ENCODE measurements around the gene NPPB.

Gene NPPB

DNA sequence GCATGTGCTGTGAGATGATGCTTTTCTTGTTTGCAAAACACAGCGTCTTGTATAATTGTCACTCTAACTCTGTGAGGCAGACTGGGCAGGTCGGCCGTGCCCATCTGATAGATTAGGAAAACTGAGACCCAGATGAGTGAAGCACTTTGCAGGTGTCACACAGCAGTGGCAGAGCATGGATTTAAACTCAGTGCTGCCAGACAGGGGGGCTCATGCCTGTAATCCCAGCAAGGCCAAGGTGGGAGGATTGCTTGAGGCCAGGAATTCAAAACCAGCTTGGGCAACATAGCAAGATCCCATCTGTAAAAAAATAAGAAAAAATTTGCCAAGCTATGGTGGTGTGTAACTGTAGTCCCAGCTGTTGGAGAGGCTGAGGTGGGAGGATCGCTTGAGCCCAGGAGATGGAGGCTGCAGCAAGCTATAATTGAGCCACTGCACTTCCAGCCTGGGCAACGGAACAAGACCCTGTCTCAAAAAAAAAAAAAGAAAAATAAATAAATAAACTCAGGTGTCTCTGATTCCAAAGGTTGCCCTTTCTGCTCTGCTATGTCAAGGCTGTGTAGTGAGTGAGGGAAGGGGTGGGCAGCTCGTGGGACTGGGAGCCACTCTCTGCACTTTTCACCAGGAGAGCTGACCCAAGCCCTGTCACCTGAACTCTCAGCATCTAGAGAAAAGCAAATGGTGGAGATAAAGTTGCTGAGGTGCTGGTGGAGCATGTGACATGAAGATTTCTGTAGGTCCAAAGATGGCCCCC, 32.9 kb upstream of the NPPB start:
- TF ChIP-seq, protein P1, sequence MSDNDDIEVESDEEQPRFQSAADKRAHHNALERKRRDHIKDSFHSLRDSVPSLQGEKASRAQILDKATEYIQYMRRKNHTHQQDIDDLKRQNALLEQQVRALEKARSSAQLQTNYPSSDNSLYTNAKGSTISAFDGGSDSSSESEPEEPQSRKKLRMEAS (IDR thresholded peaks at IDR 0.05; ENCODE audit: low read depth, low read length), result no peak
- TF ChIP-seq CTCF (IDR thresholded peaks at IDR 0.05; ENCODE audit: low read depth, low read length) (no peak), POLR2A (IDR thresholded peaks at IDR 0.05; ENCODE audit: extremely low read depth, insufficient read length) (no peak), MYC (IDR thresholded peaks at IDR 0.05; ENCODE audit: low read depth, low read length) (no peak)
- no peak overlapping the region for H3K4me3 ChIP-seq (ENCODE audit: low read depth, low read length)
- DNase-seq (ENCODE audit: low read depth), result no peak

DNA sequence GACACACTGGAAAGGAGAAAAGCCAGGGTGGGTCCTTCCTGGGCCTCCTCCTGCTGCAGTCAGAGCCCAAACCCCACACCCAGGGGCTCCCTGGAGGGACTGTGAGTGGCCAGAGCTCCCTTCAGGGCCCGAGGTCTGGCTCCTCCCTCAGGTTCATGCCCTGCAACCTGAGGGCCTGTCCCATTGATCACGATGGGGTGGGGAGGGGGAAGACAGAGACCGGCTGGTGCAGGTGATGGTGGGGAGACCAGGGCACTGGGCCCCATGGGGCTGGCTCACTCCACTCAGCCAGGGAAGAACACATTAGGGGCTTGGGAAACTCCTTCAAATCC, 30.1 kb upstream of the NPPB start:
- H3K4me3 ChIP-seq (ENCODE audit: low read depth, low read length), result no peak overlapping the region
- DNase-seq (ENCODE audit: low read depth), result no peak
- no peak for TF ChIP-seq POLR2A (IDR thresholded peaks at IDR 0.05; ENCODE audit: extremely low read depth, insufficient read length)
- no peak for TF ChIP-seq MYC (IDR thresholded peaks at IDR 0.05; ENCODE audit: low read depth, low read length)
- no peak for TF ChIP-seq CTCF (IDR thresholded peaks at IDR 0.05; ENCODE audit: low read depth, low read length)
- TF ChIP-seq, protein P1 (IDR thresholded peaks at IDR 0.05; ENCODE audit: low read depth, low read length), result no peak

GRCh38 chr1:11888206-11888876, 29.6 kb upstream of the NPPB start:
- H3K4me3 ChIP-seq (ENCODE audit: low read depth, low read length), result no peak overlapping the region
- no peak for TF ChIP-seq MYC (IDR thresholded peaks at IDR 0.05; ENCODE audit: low read depth, low read length)
- no peak for TF ChIP-seq POLR2A (IDR thresholded peaks at IDR 0.05; ENCODE audit: extremely low read depth, insufficient read length)
- TF ChIP-seq, protein P1 (IDR thresholded peaks at IDR 0.05; ENCODE audit: low read depth, low read length), result no peak
- no peak for TF ChIP-seq CTCF (IDR thresholded peaks at IDR 0.05; ENCODE audit: low read depth, low read length)
- DNase-seq (ENCODE audit: low read depth), result no peak

DNA sequence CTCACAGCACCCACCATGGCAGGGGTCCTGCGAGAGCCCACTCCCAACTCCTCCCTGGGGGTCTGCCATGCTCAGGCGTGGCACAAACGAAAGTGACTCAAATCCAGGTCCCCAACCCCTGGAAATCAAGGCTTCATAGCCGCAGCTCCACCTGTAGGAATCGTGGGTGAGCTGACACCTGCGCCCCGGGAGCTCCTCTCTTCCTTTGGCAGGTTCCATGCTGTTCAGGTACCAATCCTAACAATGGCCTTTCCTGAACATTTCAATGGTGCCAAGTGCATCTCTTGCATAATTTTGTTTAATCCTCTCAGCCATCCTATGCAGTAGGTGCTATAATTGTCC, 28.9 kb upstream of the NPPB start:
- H3K4me3 ChIP-seq (ENCODE audit: low read depth, low read length), result no peak overlapping the region
- TF ChIP-seq POLR2A (IDR thresholded peaks at IDR 0.05; ENCODE audit: extremely low read depth, insufficient read length) (no peak), MYC (IDR thresholded peaks at IDR 0.05; ENCODE audit: low read depth, low read length) (no peak), CTCF (IDR thresholded peaks at IDR 0.05; ENCODE audit: low read depth, low read length) (no peak)
- TF ChIP-seq, protein P1 (IDR thresholded peaks at IDR 0.05; ENCODE audit: low read depth, low read length), result no peak
- DNase-seq (ENCODE audit: low read depth), result no peak

DNA sequence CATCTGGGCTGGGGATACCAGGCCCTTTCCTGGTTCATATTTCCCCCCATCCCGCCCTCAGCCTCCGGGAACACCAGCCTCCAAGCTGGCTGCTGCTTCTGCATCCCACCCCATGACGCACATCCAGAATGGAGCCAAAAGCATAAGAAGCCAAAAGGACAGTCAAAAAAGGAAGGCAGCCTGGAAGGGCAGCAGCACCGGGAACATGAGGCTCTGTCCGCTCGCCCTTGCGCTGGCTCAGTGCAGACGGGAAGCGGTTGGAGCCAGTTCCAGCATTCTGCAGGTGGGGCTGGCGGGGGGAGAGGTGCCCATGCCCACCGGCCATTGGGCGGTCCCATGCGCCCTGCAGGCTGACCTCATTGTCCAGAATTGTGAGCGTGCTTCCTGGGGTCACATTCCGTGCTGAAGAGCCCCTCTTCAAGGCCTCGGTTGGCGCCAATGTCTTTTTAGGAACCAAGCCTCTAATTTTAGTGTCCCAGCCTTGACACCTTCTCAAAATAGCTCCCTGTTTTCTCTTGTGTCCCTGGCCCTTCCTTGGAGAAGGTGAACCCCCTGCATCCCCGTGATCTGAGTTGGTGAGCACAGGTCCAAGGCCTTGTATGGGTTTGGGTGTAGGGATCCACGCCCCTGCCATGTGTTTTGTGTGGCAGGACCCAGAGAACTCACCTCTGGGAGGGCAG, 28.4 kb upstream of the NPPB start:
- no peak for DNase-seq (ENCODE audit: low read depth)
- no peak overlapping the region for H3K4me3 ChIP-seq (ENCODE audit: low read depth, low read length)
- TF ChIP-seq, protein P1 (IDR thresholded peaks at IDR 0.05; ENCODE audit: low read depth, low read length), result no peak
- TF ChIP-seq POLR2A (IDR thresholded peaks at IDR 0.05; ENCODE audit: extremely low read depth, insufficient read length) (no peak), MYC (IDR thresholded peaks at IDR 0.05; ENCODE audit: low read depth, low read length) (no peak)

DNA sequence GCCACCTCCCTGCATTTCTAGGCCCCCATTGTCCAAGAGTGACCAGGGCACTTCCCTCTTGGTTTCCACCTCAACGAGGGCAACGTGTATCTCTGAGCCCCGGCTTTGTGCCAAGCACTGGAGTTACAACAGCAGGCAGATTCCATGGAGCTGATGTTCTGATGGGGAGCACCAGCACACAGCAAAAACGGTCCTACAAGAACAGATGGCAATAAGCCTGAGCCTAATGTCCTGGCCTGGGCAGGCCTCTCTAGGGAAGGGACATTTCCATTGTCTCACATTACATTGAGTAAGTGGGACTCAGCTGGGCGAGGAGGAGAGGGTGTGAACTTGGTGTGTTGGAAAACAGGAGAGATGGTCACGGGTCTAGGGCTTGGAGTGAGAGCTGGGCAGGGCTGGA, 27.2 kb upstream of the NPPB start:
- H3K4me3 ChIP-seq (ENCODE audit: low read depth, low read length), result no peak overlapping the region
- DNase-seq (ENCODE audit: low read depth), result no peak
- TF ChIP-seq CTCF (IDR thresholded peaks at IDR 0.05; ENCODE audit: low read depth, low read length), result no peak
- TF ChIP-seq MYC (IDR thresholded peaks at IDR 0.05; ENCODE audit: low read depth, low read length), result no peak
- TF ChIP-seq POLR2A (IDR thresholded peaks at IDR 0.05; ENCODE audit: extremely low read depth, insufficient read length), result no peak
- TF ChIP-seq, protein P1 (IDR thresholded peaks at IDR 0.05; ENCODE audit: low read depth, low read length), result no peak
